NB4 (cell line): Measurements from ENCODE around the gene ALG5.

Source experiments
- MYC ChIP-seq: IDR thresholded peaks from 2 replicates; pipeline ENCODE4 v1.6.1; 2011; ENCODE audit warnings: low read depth, low read length
- POLR2A ChIP-seq: IDR thresholded peaks from 2 replicates; pipeline ENCODE4 v1.6.1; 2011; ENCODE audit warnings: mild to moderate bottlenecking; ENCODE audit not compliant: insufficient read length; ENCODE audit errors: extremely low read depth
- TF ChIP-seq, protein P1 (sequence below): IDR thresholded peaks from one replicate; pipeline ENCODE4 v1.5.1; 2012; ENCODE audit warnings: low read depth, low read length
- TF ChIP-seq, protein P2 (sequence below): IDR thresholded peaks from 2 replicates; pipeline ENCODE4 v1.6.1; 2011; ENCODE audit warnings: low read depth, low read length

- TF ChIP-seq, protein P1, sequence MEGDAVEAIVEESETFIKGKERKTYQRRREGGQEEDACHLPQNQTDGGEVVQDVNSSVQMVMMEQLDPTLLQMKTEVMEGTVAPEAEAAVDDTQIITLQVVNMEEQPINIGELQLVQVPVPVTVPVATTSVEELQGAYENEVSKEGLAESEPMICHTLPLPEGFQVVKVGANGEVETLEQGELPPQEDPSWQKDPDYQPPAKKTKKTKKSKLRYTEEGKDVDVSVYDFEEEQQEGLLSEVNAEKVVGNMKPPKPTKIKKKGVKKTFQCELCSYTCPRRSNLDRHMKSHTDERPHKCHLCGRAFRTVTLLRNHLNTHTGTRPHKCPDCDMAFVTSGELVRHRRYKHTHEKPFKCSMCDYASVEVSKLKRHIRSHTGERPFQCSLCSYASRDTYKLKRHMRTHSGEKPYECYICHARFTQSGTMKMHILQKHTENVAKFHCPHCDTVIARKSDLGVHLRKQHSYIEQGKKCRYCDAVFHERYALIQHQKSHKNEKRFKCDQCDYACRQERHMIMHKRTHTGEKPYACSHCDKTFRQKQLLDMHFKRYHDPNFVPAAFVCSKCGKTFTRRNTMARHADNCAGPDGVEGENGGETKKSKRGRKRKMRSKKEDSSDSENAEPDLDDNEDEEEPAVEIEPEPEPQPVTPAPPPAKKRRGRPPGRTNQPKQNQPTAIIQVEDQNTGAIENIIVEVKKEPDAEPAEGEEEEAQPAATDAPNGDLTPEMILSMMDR: no peak
- TF ChIP-seq POLR2A: no peak
- TF ChIP-seq, protein P2, sequence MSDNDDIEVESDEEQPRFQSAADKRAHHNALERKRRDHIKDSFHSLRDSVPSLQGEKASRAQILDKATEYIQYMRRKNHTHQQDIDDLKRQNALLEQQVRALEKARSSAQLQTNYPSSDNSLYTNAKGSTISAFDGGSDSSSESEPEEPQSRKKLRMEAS: no peak
- no peak for TF ChIP-seq MYC
Measured at GRCh38 chr13:37046062-37046461, 46.9 kb upstream of the ALG5 start.
